Skeletal muscle tissue (tissue), 4 donors: ENCODE data around the gene PTPN2. TPM values are rescaled to one million over a fixed set of nuclear protein-coding genes. Genes with fewer than 3 reads are reported as not detected.

ENCODE experiments used
- H3K27ac ChIP-seq: one replicate; pipeline ENCODE4 v1.7.0; 2013; ENCODE audit warnings: mild to moderate bottlenecking, low read depth, low read length, inconsistent platforms
- H3K27me3 ChIP-seq, 3 donors: one replicate each; pipeline ENCODE4 v1.7.0; 2013; ENCODE audit warnings: low read length in 3 of 3; ENCODE audit not compliant: control insufficient read depth in 3 of 3, insufficient read depth in 3 of 3
- H3K36me3 ChIP-seq, 3 donors: one replicate each; pipeline ENCODE4 v1.7.0; 2013; ENCODE audit warnings: low read length in 3 of 3; ENCODE audit not compliant: control insufficient read depth in 3 of 3, insufficient read depth in 3 of 3
- H3K4me1 ChIP-seq, 3 donors: one replicate each; pipeline ENCODE4 v1.7.0; 2013; ENCODE audit warnings: low read length in 3 of 3, mild to moderate bottlenecking in 3 of 3; ENCODE audit not compliant: control insufficient read depth in 3 of 3, insufficient read depth in 3 of 3
- H3K4me3 ChIP-seq, 3 donors: one replicate each; pipeline ENCODE4 v1.7.0; 2013; ENCODE audit warnings: low read length in 3 of 3
- H3K9ac ChIP-seq, 3 donors: one replicate each; pipeline ENCODE4 v1.7.0; 2013; ENCODE audit warnings: low read length in 3 of 3, mild to moderate bottlenecking in 3 of 3, moderate library complexity in 2 of 3, low read depth in 1 of 3
- H3K9me3 ChIP-seq, 3 donors: one replicate each; pipeline ENCODE4 v1.7.0; 2013; ENCODE audit warnings: low read length in 3 of 3; ENCODE audit not compliant: control insufficient read depth in 3 of 3
- total RNA-seq: library from RNA; depleted of rRNA; stranded (reverse); fragments of >200 nt; gene quantifications from one replicate; pipeline ENCODE4 v1.2.3, GENCODE V29; 2014
- donor health status: Osteomylitis.

PTPN2 gene
- total RNA-seq, 1 donor from 2014 or later: 17.2 TPM

DNA sequence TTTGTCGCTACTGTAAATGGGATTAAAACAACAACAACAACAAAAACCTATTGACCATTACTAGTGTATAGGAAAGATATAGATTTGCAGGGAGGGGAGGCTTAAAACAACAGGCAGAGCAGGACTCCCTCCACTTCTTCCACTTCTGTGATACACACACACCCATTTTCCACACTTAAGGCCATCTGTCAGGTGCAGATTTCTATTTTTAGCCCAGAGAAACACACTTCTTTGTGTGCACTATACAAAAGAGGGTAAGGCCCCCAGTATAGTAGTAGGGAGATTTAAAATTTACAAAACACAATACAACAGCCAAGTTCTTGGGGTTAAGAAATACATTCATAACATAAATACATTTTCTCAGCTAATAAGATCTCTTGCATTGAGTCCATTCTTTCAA lies 22.4 kb downstream of the PTPN2 start:
- Histone ChIP-seq H3K27ac (no peak overlapping the region), H3K27me3 (no peaks in the 10 kb centered on the region), H3K4me3 (no peak overlapping the region), H3K4me1 (peaks cover 0 to 4% (median 4%) of the 10 kb centered on the region in 3 donors), H3K9me3 (no peaks in the 10 kb centered on the region), H3K36me3 (peaks cover 0 to 3% (median 0%) of the 10 kb centered on the region in 3 donors), H3K9ac (no peak overlapping the region)

DNA sequence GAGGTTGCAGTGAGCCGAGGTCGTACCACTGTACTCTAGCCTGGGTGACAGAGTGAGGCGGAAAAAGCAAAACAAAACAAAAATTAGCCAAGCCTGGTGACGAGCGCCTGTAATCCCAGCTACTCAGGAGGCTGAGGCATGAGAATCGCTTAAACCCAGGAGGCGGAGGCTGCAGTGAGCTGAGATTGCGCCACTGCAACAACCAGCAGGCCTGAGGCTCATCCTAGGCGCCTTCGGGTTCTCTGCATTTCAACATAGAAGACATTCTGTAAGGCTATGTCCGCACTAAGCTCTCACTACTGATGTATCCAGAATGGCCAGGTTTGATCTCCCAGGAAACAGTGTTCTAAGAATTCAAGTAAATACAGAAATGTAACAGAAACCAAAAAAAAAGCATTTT lies 23.5 kb downstream of the PTPN2 start:
- Histone ChIP-seq H3K36me3 (peaks cover 0 to 9% (median 6%) of the 10 kb centered on the region in 3 donors), H3K4me1 (peaks cover 0 to 4% (median 4%) of the 10 kb centered on the region in 3 donors), H3K27ac (no peak overlapping the region), H3K9me3 (no peaks in the 10 kb centered on the region), H3K9ac (no peak overlapping the region), H3K27me3 (no peaks in the 10 kb centered on the region), H3K4me3 (no peak overlapping the region)

DNA sequence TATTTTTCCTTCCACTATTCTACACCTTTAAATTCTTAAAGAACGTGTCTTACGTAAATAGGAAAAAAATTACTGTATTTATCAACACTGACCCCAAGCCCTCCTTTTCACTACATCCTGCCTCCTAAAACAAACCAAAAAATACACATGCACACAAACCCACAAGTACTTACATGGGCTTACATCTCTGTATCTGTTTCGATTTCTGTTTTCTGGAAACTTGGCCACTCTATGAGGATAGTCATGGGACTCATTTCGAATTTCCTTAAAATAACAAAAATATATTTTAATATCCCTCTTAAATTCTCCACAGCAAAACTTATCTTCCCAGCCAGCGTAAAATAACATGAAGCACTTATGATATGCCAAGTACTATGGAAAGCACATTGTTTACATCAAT lies 25.0 kb downstream of the PTPN2 start:
- Histone ChIP-seq H3K4me1 (peaks cover 0 to 4% (median 4%) of the 10 kb centered on the region in 3 donors), H3K27me3 (no peaks in the 10 kb centered on the region), H3K36me3 (peaks cover 0 to 9% (median 6%) of the 10 kb centered on the region in 3 donors), H3K9ac (no peak overlapping the region), H3K27ac (no peak overlapping the region), H3K4me3 (no peak overlapping the region), H3K9me3 (no peaks in the 10 kb centered on the region)

DNA sequence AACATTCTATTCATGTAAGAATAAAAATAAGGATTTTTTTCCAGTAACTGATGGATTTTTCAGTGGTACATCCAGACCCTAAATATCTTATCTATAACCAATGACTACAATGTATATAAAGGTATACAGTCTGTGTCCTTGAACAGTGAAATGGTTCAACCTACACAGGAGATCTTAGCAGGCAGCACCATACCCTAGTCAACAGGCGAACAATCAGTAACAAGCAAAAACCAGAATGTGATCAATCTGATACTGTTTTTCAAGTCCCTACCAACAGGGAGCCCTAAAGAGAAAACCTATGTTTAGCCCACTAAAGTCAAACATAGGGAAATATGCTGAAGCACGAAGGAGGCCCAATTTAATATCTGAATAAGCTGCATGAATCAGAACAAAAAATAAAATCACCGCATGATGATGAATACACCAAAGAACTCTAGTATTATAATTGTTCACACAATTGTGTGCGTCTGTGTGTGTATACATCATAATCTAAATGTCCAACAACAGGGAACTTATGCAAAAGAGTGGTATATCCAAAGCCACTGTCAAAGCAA lies 26.0 kb downstream of the PTPN2 start:
- Histone ChIP-seq H3K9ac (no peak overlapping the region), H3K27ac (no peak overlapping the region), H3K4me3 (no peak overlapping the region), H3K27me3 (no peaks in the 10 kb centered on the region), H3K36me3 (peaks cover 0 to 9% (median 6%) of the 10 kb centered on the region in 3 donors), H3K9me3 (no peaks in the 10 kb centered on the region), H3K4me1 (peaks cover 0 to 4% (median 4%) of the 10 kb centered on the region in 3 donors)

DNA sequence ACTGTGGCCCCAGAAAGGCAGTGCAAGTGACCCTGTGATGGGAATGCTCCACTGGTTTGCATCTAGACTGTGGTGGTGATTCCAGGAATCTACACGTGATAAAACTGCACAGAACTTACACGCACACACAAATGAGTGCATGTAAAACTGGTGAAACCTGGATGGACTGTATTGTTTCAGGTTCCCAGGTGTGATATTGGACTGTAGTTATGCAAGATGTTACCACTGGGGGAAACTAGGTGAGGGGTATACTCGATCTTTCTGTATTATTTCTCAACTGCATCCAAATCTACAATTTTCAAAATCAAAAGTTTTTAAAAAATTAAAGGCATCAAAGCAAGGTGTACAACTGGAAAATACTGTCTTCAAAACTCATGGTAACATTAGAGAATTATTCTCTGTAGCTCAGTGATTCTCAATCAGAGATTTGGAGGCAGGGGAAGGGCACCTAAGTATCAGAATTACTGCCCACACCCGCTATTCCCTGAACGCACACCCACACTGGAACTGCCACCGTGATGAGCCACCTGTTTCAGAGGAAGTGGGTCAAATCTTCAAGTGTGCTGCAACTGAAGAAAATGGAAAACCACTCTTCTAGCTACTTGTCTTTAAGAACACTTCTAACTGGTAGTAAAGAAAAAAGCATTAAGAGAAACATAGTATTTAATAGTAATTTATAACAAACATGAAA lies 26.7 kb downstream of the PTPN2 start:
- H3K4me1 ChIP-seq: peaks cover 0 to 3% (median 1%) of the 10 kb centered on the region in 3 donors
- no peak overlapping the region for H3K9ac ChIP-seq
- H3K27me3 ChIP-seq: no peaks in the 10 kb centered on the region
- no peak overlapping the region for H3K27ac ChIP-seq
- H3K9me3 ChIP-seq: no peaks in the 10 kb centered on the region
- peaks cover 0 to 9% (median 6%) of the 10 kb centered on the region in 3 donors for H3K36me3 ChIP-seq
- no peak overlapping the region for H3K4me3 ChIP-seq

DNA sequence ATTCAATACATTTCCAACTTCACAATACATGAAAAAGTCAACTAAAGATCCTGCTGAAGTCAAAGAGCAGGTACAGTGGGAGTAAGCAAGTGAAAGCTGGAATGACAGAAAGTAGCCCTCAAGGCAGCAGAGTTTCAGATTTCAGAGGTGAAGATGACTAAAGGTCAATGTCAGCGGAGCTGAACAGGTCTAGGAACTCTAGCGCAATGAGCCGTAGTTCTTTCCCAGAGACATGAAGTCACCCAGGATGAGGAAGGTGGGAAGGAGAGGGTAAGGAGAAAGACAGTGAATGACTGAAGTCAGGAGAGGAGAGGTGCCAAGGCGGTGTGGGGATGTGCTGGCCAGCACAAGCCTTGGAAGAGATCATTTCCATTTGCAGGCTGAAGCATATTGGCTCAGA lies 28.1 kb downstream of the PTPN2 start:
- Histone ChIP-seq H3K9me3 (no peaks in the 10 kb centered on the region), H3K4me3 (no peak overlapping the region), H3K27ac (no peak overlapping the region), H3K9ac (no peak overlapping the region), H3K4me1 (no peaks in the 10 kb centered on the region), H3K27me3 (no peaks in the 10 kb centered on the region), H3K36me3 (peaks cover 0 to 9% (median 6%) of the 10 kb centered on the region in 3 donors)

DNA sequence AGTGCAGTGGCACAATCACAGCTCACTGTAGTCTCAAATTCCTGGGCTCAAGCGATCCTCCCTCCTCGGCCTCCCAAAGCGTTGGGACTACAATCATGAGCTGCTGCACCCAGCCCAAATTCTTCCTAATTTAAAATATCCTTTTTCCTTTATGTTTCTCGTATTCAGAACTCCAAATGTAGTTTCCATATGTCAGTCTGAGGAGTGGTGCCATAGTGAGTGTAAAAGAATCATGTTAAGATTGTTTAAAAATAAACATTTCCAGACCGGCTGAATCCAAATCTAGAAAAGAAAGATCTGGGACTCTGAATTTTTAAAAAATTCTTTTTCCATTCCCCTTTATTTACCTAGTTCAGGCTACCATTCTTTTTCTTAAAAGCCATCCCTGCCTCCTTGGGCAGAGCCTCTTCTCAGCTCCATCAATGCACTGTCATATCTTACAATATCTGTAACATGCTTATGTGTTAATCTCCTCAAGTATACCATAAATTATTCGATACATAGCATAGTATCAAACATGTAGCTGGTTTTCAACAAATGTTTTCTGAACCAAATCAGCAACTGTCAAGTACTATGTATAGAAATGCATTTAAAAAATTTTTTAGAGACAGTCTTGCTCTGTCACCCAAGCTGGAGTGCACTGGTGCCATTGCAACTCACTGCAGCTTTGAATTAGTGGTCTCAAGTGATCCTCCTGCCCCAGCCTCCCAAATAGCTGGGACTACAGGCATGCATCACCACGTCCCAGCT lies 31.3 kb downstream of the PTPN2 start:
- no peak overlapping the region for H3K9ac ChIP-seq
- H3K36me3 ChIP-seq: peaks cover 2 to 10% (median 6%) of the 10 kb centered on the region in 3 donors
- no peak overlapping the region for H3K4me3 ChIP-seq
- H3K27ac ChIP-seq: no peak overlapping the region
- H3K4me1 ChIP-seq: no peaks in the 10 kb centered on the region
- H3K9me3 ChIP-seq: no peaks in the 10 kb centered on the region
- H3K27me3 ChIP-seq: no peaks in the 10 kb centered on the region

DNA sequence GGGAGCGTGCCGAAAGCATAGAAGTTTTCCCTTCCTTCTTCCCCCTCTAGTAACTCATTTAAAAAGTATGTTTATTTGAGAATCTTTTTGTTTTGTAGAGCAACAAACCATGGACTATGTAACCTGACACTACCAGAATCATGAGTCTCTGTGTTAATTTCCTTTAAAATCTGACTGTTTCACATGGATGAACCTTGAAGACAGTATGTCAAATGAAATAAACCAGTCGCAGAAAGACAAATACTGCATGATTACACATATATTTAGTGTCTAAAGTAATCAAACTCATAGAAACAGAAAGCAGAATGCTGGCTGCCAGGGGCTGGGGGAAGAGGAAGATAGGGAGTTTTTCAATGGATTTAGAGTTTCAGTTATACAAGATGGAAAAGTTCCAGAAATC lies 32.3 kb downstream of the PTPN2 start:
- H3K27me3 ChIP-seq: no peaks in the 10 kb centered on the region
- H3K4me1 ChIP-seq: no peaks in the 10 kb centered on the region
- H3K9me3 ChIP-seq: no peaks in the 10 kb centered on the region
- H3K36me3 ChIP-seq: peaks cover 2 to 8% (median 6%) of the 10 kb centered on the region in 3 donors
- no peak overlapping the region for H3K4me3 ChIP-seq
- no peak overlapping the region for H3K27ac ChIP-seq
- no peak overlapping the region for H3K9ac ChIP-seq

DNA sequence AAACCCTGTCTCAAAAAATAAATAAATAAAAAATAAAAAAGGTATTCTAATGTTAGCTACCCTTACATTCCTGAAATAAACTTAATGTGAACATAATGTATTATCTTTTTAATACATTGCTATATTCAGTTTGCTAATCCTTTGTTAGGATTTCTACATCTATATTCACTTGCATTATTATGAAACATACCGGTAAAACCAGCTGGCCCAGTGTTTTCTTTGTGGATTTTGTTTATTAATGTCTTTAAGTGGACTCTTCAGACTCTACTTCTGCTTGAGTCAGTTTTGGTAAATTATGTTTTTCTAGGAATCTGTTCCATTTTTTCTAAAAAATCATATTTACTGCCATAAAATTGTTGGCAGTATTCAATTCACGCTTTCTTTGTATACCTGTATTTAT lies 34.5 kb downstream of the PTPN2 start:
- Histone ChIP-seq H3K9ac (no peak overlapping the region), H3K4me3 (no peak overlapping the region), H3K4me1 (no peaks in the 10 kb centered on the region)

DNA sequence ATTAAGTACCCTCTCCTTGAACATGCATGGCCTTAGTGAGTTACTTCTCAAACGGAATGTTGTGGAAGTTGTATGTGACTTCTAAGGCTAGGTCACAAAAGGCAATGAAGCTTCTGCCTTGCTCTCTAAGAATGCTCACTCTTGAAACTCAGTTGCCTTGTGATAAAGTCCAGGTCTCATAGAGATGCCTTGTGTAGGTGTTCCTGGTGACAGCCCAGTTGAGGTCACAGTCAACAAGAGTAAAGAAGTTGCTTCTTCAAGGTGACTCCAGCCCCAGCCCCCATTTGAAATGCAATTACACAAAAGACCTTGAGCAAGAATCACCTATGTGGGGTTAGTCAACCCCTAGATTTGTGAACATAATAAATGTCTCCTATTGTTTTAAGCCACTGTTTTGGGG lies 35.6 kb downstream of the PTPN2 start:
- H3K9me3 ChIP-seq: no peaks in the 10 kb centered on the region
- no peak overlapping the region for H3K27ac ChIP-seq
- H3K4me3 ChIP-seq: no peak overlapping the region
- H3K9ac ChIP-seq: no peak overlapping the region
- H3K36me3 ChIP-seq: peaks cover 0 to 2% (median 1%) of the 10 kb centered on the region in 3 donors
- peaks cover 0 to 3% (median 0%) of the 10 kb centered on the region in 3 donors for H3K4me1 ChIP-seq
- H3K27me3 ChIP-seq: no peaks in the 10 kb centered on the region

More for the DNA sequence above, 34.5 kb downstream of the PTPN2 start:
- H3K36me3 ChIP-seq: peaks cover 0 to 2% (median 1%) of the 10 kb centered on the region in 3 donors
- no peaks in the 10 kb centered on the region for H3K9me3 ChIP-seq
- H3K27me3 ChIP-seq: no peaks in the 10 kb centered on the region
- no peak overlapping the region for H3K27ac ChIP-seq
